Measurements from ENCODE around the gene CYP21A2. TPM values are rescaled to one million over a fixed set of nuclear protein-coding genes. Genes with fewer than 3 reads are reported as not detected.

Gene CYP21A2
- total and polyA plus RNA-seq, 10 of the 15 experiments (the other 5 are each of a cell fraction or from before 2014, with no cell fraction given): 0.04 to 0.92 (median 0.23) TPM; not detected in 7

GRCh38 chr6:32064706-32065105 is 26.5 kb downstream of the CYP21A2 start:
- in situ Hi-C loops (cut with MboI): no loop called here
- WGBS (ENCODE audit: insufficient coverage, insufficient replicate concordance, low lambda C conversion rate, missing lambda C conversion rate): 51% methylated on average over 14 of the region's 14 CpGs
- FAIRE-seq (no peak), ATAC-seq (no peak), DNase-seq (ENCODE audit: low read depth, low spot score) (no peak)
- Histone ChIP-seq H3K36me3 (ENCODE audit: control insufficient read depth in 2 of 2, insufficient read depth in 2 of 2, low read length in 1 of 2) (no peaks in the 10 kb centered on the region), H3K4me1 (ENCODE audit: control insufficient read depth, insufficient read depth, low read length) (no peaks in the 10 kb centered on the region), H3K9ac (ENCODE audit: control insufficient read depth, insufficient read depth, low read length) (no peak overlapping the region), H3K27ac (ENCODE audit: control insufficient read depth, insufficient read depth) (no peak overlapping the region), H3K9me3 (replicated peaks; ENCODE audit: control insufficient read depth, insufficient read depth, low read length) (no peaks in the 10 kb centered on the region), H3K4me2 (ENCODE audit: control insufficient read depth, insufficient read depth) (no peak overlapping the region), H3K79me2 (ENCODE audit: control insufficient read depth, insufficient read depth, low read length) (no peaks in the 10 kb centered on the region), H3K27me3 (replicated peaks in 1 of 2; ENCODE audit: control insufficient read depth in 2 of 2, insufficient read depth in 2 of 2, low read length in 1 of 2) (no peaks in the 10 kb centered on the region; a peak in 3 of 4 replicates), H4K20me1 (ENCODE audit: control insufficient read depth, insufficient read depth) (no peaks in the 10 kb centered on the region), H3K4me3 (no peak overlapping the region), H2AFZ (ENCODE audit: control insufficient read depth, low read depth, low read length) (no peak overlapping the region)
- ChIA-PET CTCF (no interaction called here), SMC1A (ENCODE audit: uncharacterized antibody, unreplicated experiment) (no interaction called here), POLR2A (no interaction called here), RAD21 (ENCODE audit: unreplicated experiment) (no interaction called here)
- no TSS peak for BruUV-seq (replicated peaks)
- intact Hi-C loops (cut with micrococcal nuclease; ENCODE audit: unreplicated experiment): no loop called here
- TF ChIP-seq ZBTB4 (CRISPR knock-in tag; IDR thresholded peaks at IDR 0.05) (no peak), BCL3 (IDR thresholded peaks at IDR 0.05; ENCODE audit: borderline replicate concordance, insufficient read depth, low read depth, low read length, poor library complexity, severe bottlenecking) (no peak), E4F1 (IDR thresholded peaks at IDR 0.05; ENCODE audit: borderline replicate concordance, partially characterized antibody) (no peak), SMARCA5 (IDR thresholded peaks at IDR 0.05) (no peak), RCOR1 (conservative IDR thresholded peaks at IDR 0.05; ENCODE audit: low read depth, low read length) (no peak), ZNF217 (IDR thresholded peaks at IDR 0.05) (no peak), ZBTB11 (CRISPR knock-in tag; IDR thresholded peaks at IDR 0.05) (no peak)
